Trophoblast cell (in vitro differentiated cells and primary cell): ENCODE data around the gene CASP5.

Experiments used
- DNase-seq, 2 donors: peaks; one replicate each; pipeline ENCODE4 v3.0.0-alpha.2; 2016
- H2AFZ ChIP-seq: 2 replicates; pipeline ENCODE4 v1.6.1; 2013; ENCODE audit warnings: low read length, moderate library complexity, mild to moderate bottlenecking; ENCODE audit not compliant: insufficient read depth, poor library complexity
- H2AK5ac ChIP-seq: 2 replicates; pipeline ENCODE4 v1.6.1; 2013; ENCODE audit warnings: mild to moderate bottlenecking, low read length
- H2BK120ac ChIP-seq: 2 replicates; pipeline ENCODE4 v1.6.1; 2013; ENCODE audit warnings: low read length, mild to moderate bottlenecking, moderate library complexity; ENCODE audit not compliant: insufficient read depth, poor library complexity
- H2BK12ac ChIP-seq: 2 replicates; pipeline ENCODE4 v1.6.1; 2013; ENCODE audit warnings: mild to moderate bottlenecking, low read length, moderate library complexity
- H2BK5ac ChIP-seq: 2 replicates; pipeline ENCODE4 v1.6.1; 2013; ENCODE audit warnings: low read length, low read depth, moderate library complexity, mild to moderate bottlenecking; ENCODE audit not compliant: poor library complexity
- H3K14ac ChIP-seq: 2 replicates; pipeline ENCODE4 v1.6.1; 2013; ENCODE audit warnings: mild to moderate bottlenecking, low read length
- H3K18ac ChIP-seq: 2 replicates; pipeline ENCODE4 v1.6.1; 2013; ENCODE audit warnings: mild to moderate bottlenecking, low read length
- H3K23ac ChIP-seq: 2 replicates; pipeline ENCODE4 v1.6.1; 2013; ENCODE audit warnings: low read length
- H3K27ac ChIP-seq: 2 replicates; pipeline ENCODE4 v1.5.1; 2013; ENCODE audit warnings: low read depth, mild to moderate bottlenecking, inconsistent platforms, low read length, moderate library complexity
- H3K27me3 ChIP-seq: 2 replicates; pipeline ENCODE4 v1.6.1; 2013; ENCODE audit warnings: inconsistent platforms, mild to moderate bottlenecking, low read length, moderate library complexity; ENCODE audit not compliant: insufficient read depth
- H3K36me3 ChIP-seq, 2 experiments: 1 replicate in 1 of 2; 2 replicates in 1 of 2; pipeline ENCODE4 v1.6.1; 2013; ENCODE audit warnings: low read length in 2 of 2, mild to moderate bottlenecking in 2 of 2, moderate library complexity in 1 of 2; ENCODE audit not compliant: insufficient read depth in 2 of 2, control insufficient read depth in 1 of 2
- H3K4ac ChIP-seq: 2 replicates; pipeline ENCODE4 v1.6.1; 2013; ENCODE audit warnings: low read depth, mild to moderate bottlenecking, low read length, moderate library complexity
- H3K4me1 ChIP-seq, 2 experiments: 1 replicate in 1 of 2; 2 replicates in 1 of 2; pipeline ENCODE4 v1.6.1; 2013; ENCODE audit warnings: low read length in 2 of 2, mild to moderate bottlenecking in 2 of 2, moderate library complexity in 1 of 2; ENCODE audit not compliant: insufficient read depth in 2 of 2, control insufficient read depth in 1 of 2
- H3K4me2 ChIP-seq: 2 replicates; pipeline ENCODE4 v1.6.1; 2013; ENCODE audit warnings: inconsistent platforms, mild to moderate bottlenecking, low read length, moderate library complexity
- H3K4me3 ChIP-seq: 2 replicates; pipeline ENCODE4 v1.5.1; 2013; ENCODE audit warnings: mild to moderate bottlenecking, low read depth, low read length, inconsistent platforms
- H3K79me1 ChIP-seq: one replicate; pipeline ENCODE4 v1.6.1; 2013; ENCODE audit warnings: low read length
- H3K79me2 ChIP-seq: 2 replicates; pipeline ENCODE4 v1.6.1; 2013; ENCODE audit warnings: low read length, mild to moderate bottlenecking; ENCODE audit not compliant: control insufficient read depth, insufficient read depth, poor library complexity
- H3K9ac ChIP-seq: 2 replicates; pipeline ENCODE4 v1.6.1; 2013; ENCODE audit warnings: mild to moderate bottlenecking, low read length
- H3K9me3 ChIP-seq: 2 replicates; pipeline ENCODE4 v1.6.1; 2013; ENCODE audit warnings: low read depth, mild to moderate bottlenecking, control low read depth, inconsistent platforms, low read length; ENCODE audit not compliant: insufficient read depth
- H4K12ac ChIP-seq: 2 replicates; pipeline ENCODE4 v1.6.1; 2013; ENCODE audit warnings: low read depth, mild to moderate bottlenecking, low read length, moderate library complexity
- H4K8ac ChIP-seq: 2 replicates; pipeline ENCODE4 v1.6.1; 2013; ENCODE audit warnings: low read depth, mild to moderate bottlenecking, low read length, moderate library complexity
- H4K91ac ChIP-seq: one replicate; pipeline ENCODE4 v1.6.1; 2013; ENCODE audit warnings: low read depth, mild to moderate bottlenecking, low read length, moderate library complexity
- WGBS: extraction: QIAGEN DNeasy Blood & Tissue Kit; methylation state at CpG from one replicate; pipeline ENCODE4 v1.1.7; 2013; ENCODE audit warnings: missing lambda C conversion rate; ENCODE audit not compliant: insufficient read length, insufficient coverage; ENCODE audit errors: extremely low coverage; 5-methylcytosine and 5-hydroxymethylcytosine counted together

The CASP5 gene

DNA sequence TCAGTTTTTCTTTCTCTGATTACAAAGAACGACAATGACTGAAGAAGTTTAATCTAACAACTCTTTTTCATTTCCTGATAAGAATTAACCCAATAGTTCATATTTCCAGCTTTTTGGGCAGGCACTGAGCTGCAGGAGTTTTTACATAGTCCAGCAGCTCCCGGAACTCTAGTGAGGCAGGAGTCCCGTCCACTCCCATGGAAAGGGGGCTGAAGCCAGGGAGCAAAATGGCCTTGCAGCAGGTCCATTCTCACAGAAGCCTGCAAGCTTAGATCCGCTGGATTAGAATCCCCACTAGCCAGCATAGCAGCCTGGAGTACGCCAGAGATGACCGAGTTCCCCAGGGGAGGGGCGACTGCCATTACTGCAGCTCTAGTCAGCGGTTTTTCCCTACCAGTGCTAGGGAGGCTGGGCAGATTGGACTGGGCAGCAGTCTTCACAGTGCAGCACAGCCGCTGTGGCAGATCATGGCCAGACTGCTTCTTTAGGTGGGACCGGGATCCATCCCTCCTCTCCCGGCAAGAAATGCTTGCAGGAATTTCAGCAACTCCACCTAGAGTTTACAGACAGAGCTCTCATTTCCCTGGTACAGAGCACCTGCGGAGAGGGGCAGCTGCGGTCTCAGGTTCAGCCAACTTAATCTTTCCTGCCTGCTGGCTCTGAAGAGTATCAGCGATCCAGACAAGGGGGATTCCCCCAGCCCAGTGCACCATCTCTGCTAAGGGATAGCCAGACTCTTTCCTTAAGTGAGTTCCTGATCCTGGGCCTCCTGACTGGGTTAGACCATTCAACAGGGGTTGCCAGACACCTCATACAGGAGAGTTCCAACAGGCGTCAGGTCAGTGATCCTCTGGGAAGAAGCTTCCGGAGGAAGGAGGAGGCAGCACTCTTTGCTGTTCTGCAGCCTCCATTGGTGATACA lies 53.9 kb downstream of the CASP5 start:
- H3K9me3 ChIP-seq, result peaks cover 1% of the 10 kb centered on the region
- H2BK5ac ChIP-seq, result no peak overlapping the region
- H2BK120ac ChIP-seq, result peak overlapping the region; percentile 77
- no peaks in the 10 kb centered on the region for H3K79me2 ChIP-seq
- peaks cover 2% of the 10 kb centered on the region for H3K79me1 ChIP-seq
- H3K4me2 ChIP-seq, result no peak overlapping the region
- no peak overlapping the region for H3K23ac ChIP-seq
- peak overlapping the region; percentile 83 for H4K91ac ChIP-seq
- no CpG with 5 or more reads among the region's 16 CpGs for WGBS
- H2AFZ ChIP-seq, result no peak overlapping the region
- H3K9ac ChIP-seq, result no peak overlapping the region
- H3K18ac ChIP-seq, result peak overlapping the region; percentile 77
- peak overlapping the region; percentile 39 for H3K14ac ChIP-seq
- H3K4me3 ChIP-seq, result no peak overlapping the region
- no peak overlapping the region for H2AK5ac ChIP-seq
- DNase-seq, result peak; percentile 67 to 68
- no peak overlapping the region for H4K12ac ChIP-seq
- no peak overlapping the region for H4K8ac ChIP-seq
- peak overlapping the region; percentile 59 for H2BK12ac ChIP-seq
- no peaks in the 10 kb centered on the region for H3K27me3 ChIP-seq
- H3K27ac ChIP-seq, result no peak overlapping the region
- peaks cover 3 to 6% of the 10 kb centered on the region in 2 experiments for H3K4me1 ChIP-seq
- H3K4ac ChIP-seq, result no peak overlapping the region
- no peaks in the 10 kb centered on the region for H3K36me3 ChIP-seq

DNA sequence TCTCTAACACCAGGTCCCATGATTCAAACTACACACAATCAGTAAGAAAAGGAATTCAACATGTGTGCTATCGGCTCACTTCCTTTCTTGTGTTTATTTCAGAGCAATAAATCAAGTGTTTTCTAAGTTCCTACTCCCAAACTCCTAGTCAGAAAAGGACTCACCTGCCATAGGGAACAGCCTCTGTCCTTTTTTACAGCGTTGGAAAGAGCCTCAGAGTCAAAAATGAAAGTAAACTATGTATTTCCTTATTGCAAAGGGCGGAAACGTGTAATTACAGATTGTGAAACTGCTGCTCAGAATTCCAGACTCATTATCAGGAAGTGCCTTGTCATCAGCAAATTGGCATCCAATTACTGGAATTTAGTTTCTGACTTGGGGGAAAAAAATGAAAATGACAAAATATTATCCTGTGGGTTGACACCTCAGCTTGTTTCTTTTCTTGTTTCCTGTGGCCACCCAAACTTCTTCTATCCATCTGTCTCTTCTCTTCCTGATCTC lies 54.6 kb downstream of the CASP5 start, which contains the start of gene CASP4:
TSS of gene CASP4 (minus strand) at position 220 of the 501 bp plus-strand sequence. CDS start at position 171, 49 bp downstream.
- peak within 1 kb of the TSS; percentile 39 for H3K14ac ChIP-seq
- peak within 1 kb of the TSS; percentile 77 for H3K18ac ChIP-seq
- peaks cover 2% of the 10 kb centered on the region for H3K79me1 ChIP-seq
- peaks cover 0 to 2% of the 10 kb centered on the region in 2 experiments for H3K36me3 ChIP-seq
- H3K4me2 ChIP-seq, result no peak within 1 kb of the TSS
- no CpG with 5 or more reads among the region's 4 CpGs for WGBS
- peak within 1 kb of the TSS; percentile 77 for H2BK120ac ChIP-seq
- peak; percentile 71 to 94 for DNase-seq
- H3K4me1 ChIP-seq, result peaks cover 3 to 6% of the 10 kb centered on the region in 2 experiments
- H3K27ac ChIP-seq, result peak within 1 kb of the TSS; percentile 16
- no peak within 1 kb of the TSS for H2BK5ac ChIP-seq
- no peaks in the 10 kb centered on the region for H3K79me2 ChIP-seq
- no peak within 1 kb of the TSS for H4K8ac ChIP-seq
- H3K27me3 ChIP-seq, result no peaks in the 10 kb centered on the region
- no peak within 1 kb of the TSS for H3K23ac ChIP-seq
- peak within 1 kb of the TSS; percentile 83 for H4K91ac ChIP-seq
- H3K9ac ChIP-seq, result no peak within 1 kb of the TSS
- no peak within 1 kb of the TSS for H3K4me3 ChIP-seq
- no peak within 1 kb of the TSS for H4K12ac ChIP-seq
- H2BK12ac ChIP-seq, result peak within 1 kb of the TSS; percentile 59
- peaks cover 1% of the 10 kb centered on the region for H3K9me3 ChIP-seq
- H2AK5ac ChIP-seq, result no peak within 1 kb of the TSS
- H3K4ac ChIP-seq, result no peak within 1 kb of the TSS
- H2AFZ ChIP-seq, result no peak within 1 kb of the TSS

DNA sequence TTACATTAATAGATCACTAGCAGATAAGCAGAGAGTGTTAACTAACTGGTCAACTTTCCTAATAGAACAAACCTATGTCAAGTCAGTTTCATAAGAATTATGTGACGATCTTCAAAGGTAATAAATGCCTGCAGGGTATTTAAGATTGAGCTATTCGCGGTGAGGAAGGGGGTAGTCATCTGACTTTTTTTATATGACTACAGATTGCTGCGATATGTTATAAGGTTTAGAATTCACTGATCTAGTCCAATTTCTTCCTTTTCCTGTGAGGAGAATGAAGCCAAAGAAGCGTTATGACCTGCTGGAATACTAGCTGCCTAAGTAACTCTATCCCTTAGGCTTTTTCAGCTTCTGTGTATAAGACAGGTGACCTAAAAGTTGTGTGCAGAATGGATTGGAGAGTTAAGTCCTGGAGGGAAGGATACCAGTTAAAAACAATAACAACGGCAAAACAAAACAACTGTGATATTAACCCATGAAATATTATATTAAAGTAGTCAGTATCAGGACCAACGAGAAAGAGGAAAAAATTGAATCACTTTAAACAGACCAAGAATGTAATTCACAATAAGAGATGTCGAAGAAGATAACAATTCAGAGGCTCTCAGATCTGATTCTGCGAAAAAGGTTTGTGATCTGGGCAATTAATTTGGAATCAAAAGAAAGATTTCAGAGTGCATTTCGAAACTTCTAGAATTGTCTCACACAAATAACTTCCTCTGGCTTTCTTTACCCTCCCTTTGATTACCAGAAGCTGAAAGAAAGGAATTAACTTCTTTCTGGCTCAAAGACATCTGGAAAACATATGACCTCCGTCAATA lies 55.2 kb downstream of the CASP5 start:
- H3K79me2 ChIP-seq, result no peaks in the 10 kb centered on the region
- no peak overlapping the region for H3K23ac ChIP-seq
- H2BK5ac ChIP-seq, result no peak overlapping the region
- no peak overlapping the region for H4K8ac ChIP-seq
- WGBS, result no CpG with 5 or more reads among the region's 11 CpGs
- peak in 1 of 2 donors; percentile 36 for DNase-seq
- H4K91ac ChIP-seq, result no peak overlapping the region
- H4K12ac ChIP-seq, result no peak overlapping the region
- no peak overlapping the region for H3K4ac ChIP-seq
- peaks cover 2% of the 10 kb centered on the region for H3K79me1 ChIP-seq
- H3K4me3 ChIP-seq, result no peak overlapping the region
- no peak overlapping the region for H3K18ac ChIP-seq
- no peak overlapping the region for H3K9ac ChIP-seq
- H2AFZ ChIP-seq, result no peak overlapping the region
- H2AK5ac ChIP-seq, result no peak overlapping the region
- peak overlapping the region; percentile 16 for H3K27ac ChIP-seq
- H3K9me3 ChIP-seq, result peaks cover 1% of the 10 kb centered on the region
- H3K4me1 ChIP-seq, result peaks cover 3 to 6% of the 10 kb centered on the region in 2 experiments
- no peak overlapping the region for H3K4me2 ChIP-seq
- no peaks in the 10 kb centered on the region for H3K27me3 ChIP-seq
- H2BK120ac ChIP-seq, result no peak overlapping the region
- H3K36me3 ChIP-seq, result peaks cover 0 to 2% of the 10 kb centered on the region in 2 experiments
- no peak overlapping the region for H2BK12ac ChIP-seq
- H3K14ac ChIP-seq, result no peak overlapping the region

DNA sequence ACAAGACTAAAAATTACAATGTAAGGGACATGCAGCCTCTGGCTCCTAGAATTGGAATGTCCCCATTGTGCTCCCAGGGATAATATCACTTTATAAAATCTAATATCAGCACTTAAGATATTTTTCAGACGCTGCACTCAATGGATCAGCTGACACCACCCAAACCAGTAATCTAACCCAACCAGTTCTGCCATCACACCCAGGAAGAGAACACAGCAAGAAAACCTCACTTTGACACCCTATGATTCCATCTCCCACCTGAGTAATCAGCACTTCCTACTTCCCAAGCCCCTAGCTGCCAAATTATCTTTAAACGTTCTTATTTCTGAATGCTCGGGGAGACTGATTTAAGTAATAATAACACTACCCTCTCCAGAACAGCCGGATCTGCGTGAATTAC lies 57.2 kb downstream of the CASP5 start:
- Histone ChIP-seq H3K9ac (no peak overlapping the region), H2AK5ac (no peak overlapping the region), H3K4ac (no peak overlapping the region), H4K91ac (no peak overlapping the region), H3K79me2 (no peaks in the 10 kb centered on the region), H3K79me1 (peaks cover 2% of the 10 kb centered on the region), H4K8ac (no peak overlapping the region), H3K4me3 (no peak overlapping the region), H3K23ac (no peak overlapping the region), H2BK12ac (no peak overlapping the region), H2BK5ac (no peak overlapping the region), H2BK120ac (no peak overlapping the region), H3K36me3 (peaks cover 0 to 2% of the 10 kb centered on the region in 2 experiments), H3K4me1 (peaks cover 3 to 6% of the 10 kb centered on the region in 2 experiments), H3K27ac (no peak overlapping the region), H4K12ac (no peak overlapping the region), H3K4me2 (no peak overlapping the region), H3K27me3 (no peaks in the 10 kb centered on the region), H3K18ac (no peak overlapping the region), H3K9me3 (peaks cover 1% of the 10 kb centered on the region), H2AFZ (no peak overlapping the region), H3K14ac (no peak overlapping the region)
- WGBS, result no CpG with 5 or more reads among the region's 5 CpGs
- DNase-seq, result peak; percentile 6 to 38
